Stomach smooth muscle (tissue), 2 donors: ENCODE results near the gene NPL.

ENCODE experiments used
- H3K27ac ChIP-seq: one replicate; pipeline ENCODE4 v1.7.0; 2013; ENCODE audit warnings: mild to moderate bottlenecking, low read length, inconsistent platforms
- H3K27me3 ChIP-seq, 2 donors: one replicate each; pipeline ENCODE4 v1.7.0; 2013; ENCODE audit warnings: low read length in 2 of 2; ENCODE audit not compliant: insufficient read depth in 2 of 2, control insufficient read depth in 1 of 2
- H3K36me3 ChIP-seq, 2 donors: one replicate each; pipeline ENCODE4 v1.7.0; 2013; ENCODE audit warnings: low read length in 2 of 2; ENCODE audit not compliant: control insufficient read depth in 2 of 2, insufficient read depth in 2 of 2
- H3K4me1 ChIP-seq: one replicate; pipeline ENCODE4 v1.7.0; 2013; ENCODE audit warnings: low read length; ENCODE audit not compliant: control insufficient read depth, insufficient read depth
- H3K4me3 ChIP-seq, 2 donors: one replicate each; pipeline ENCODE4 v1.7.0; 2013; ENCODE audit warnings: low read length in 2 of 2
- H3K9ac ChIP-seq, 2 donors: one replicate each; pipeline ENCODE4 v1.7.0; 2013; ENCODE audit warnings: low read length in 2 of 2, mild to moderate bottlenecking in 1 of 2
- H3K9me3 ChIP-seq, 2 donors: one replicate each; pipeline ENCODE4 v1.7.0; 2013; ENCODE audit warnings: low read length in 2 of 2; ENCODE audit not compliant: control insufficient read depth in 2 of 2
- donor health status: healthy.
- donor health status: Pancreatic carcinoma.

The NPL gene

GRCh38 chr1:182789138-182790076, at the start of gene NPL:
TSS of gene NPL (plus strand) at chr1:182789773. CDS start at chr1:182794372, 4,599 bp downstream.
- peak within 1 kb of the TSS; percentile 77 to 86 for H3K9ac ChIP-seq
- H3K27ac ChIP-seq, result peak within 1 kb of the TSS; percentile 50

GRCh38 chr1:182740120-182740519, 49.5 kb upstream of the NPL start:
- Histone ChIP-seq H3K9me3 (no peaks in the 10 kb centered on the region), H3K27me3 (no peaks in the 10 kb centered on the region), H3K4me3 (no peak overlapping the region), H3K9ac (no peak overlapping the region), H3K36me3 (no peaks in the 10 kb centered on the region), H3K27ac (no peak overlapping the region), H3K4me1 (no peaks in the 10 kb centered on the region)

More at GRCh38 chr1:182789138-182790076, at the start of gene NPL:
- Histone ChIP-seq H3K9me3 (no peaks in the 10 kb centered on the region), H3K4me1 (peaks cover 5% of the 10 kb centered on the region), H3K4me3 (peak within 1 kb of the TSS; percentile 87 to 89), H3K36me3 (peaks cover 0 to 2% of the 10 kb centered on the region in 2 donors), H3K27me3 (no peaks in the 10 kb centered on the region)

- no peak overlapping the region for H3K9ac ChIP-seq
- H3K27me3 ChIP-seq, result no peaks in the 10 kb centered on the region
- no peak overlapping the region for H3K4me3 ChIP-seq
- H3K36me3 ChIP-seq, result no peaks in the 10 kb centered on the region
- H3K4me1 ChIP-seq, result no peaks in the 10 kb centered on the region
- no peak overlapping the region for H3K27ac ChIP-seq
- no peaks in the 10 kb centered on the region for H3K9me3 ChIP-seq
Observed at GRCh38 chr1:182742780-182743179, 46.8 kb upstream of the NPL start.

- H3K4me1 ChIP-seq, result no peaks in the 10 kb centered on the region
- H3K27ac ChIP-seq, result no peak overlapping the region
- no peak overlapping the region for H3K9ac ChIP-seq
- H3K36me3 ChIP-seq, result no peaks in the 10 kb centered on the region
- H3K4me3 ChIP-seq, result no peak overlapping the region
- no peaks in the 10 kb centered on the region for H3K9me3 ChIP-seq
- no peaks in the 10 kb centered on the region for H3K27me3 ChIP-seq
Observed at GRCh38 chr1:182752077-182752988, 37.2 kb upstream of the NPL start.

GRCh38 chr1:182754087-182754486, 35.5 kb upstream of the NPL start:
- Histone ChIP-seq H3K4me1 (no peaks in the 10 kb centered on the region), H3K9me3 (no peaks in the 10 kb centered on the region), H3K27ac (no peak overlapping the region), H3K4me3 (no peak overlapping the region), H3K27me3 (no peaks in the 10 kb centered on the region), H3K9ac (no peak overlapping the region), H3K36me3 (no peaks in the 10 kb centered on the region)

GRCh38 chr1:182754543-182755314, 34.8 kb upstream of the NPL start:
- no peaks in the 10 kb centered on the region for H3K4me1 ChIP-seq
- H3K9ac ChIP-seq, result no peak overlapping the region
- no peaks in the 10 kb centered on the region for H3K27me3 ChIP-seq
- no peak overlapping the region for H3K4me3 ChIP-seq
- H3K36me3 ChIP-seq, result no peaks in the 10 kb centered on the region
- no peaks in the 10 kb centered on the region for H3K9me3 ChIP-seq
- H3K27ac ChIP-seq, result no peak overlapping the region

GRCh38 chr1:182755632-182756031, 33.9 kb upstream of the NPL start:
- no peak overlapping the region for H3K9ac ChIP-seq
- no peak overlapping the region for H3K27ac ChIP-seq
- no peak overlapping the region for H3K4me3 ChIP-seq
- H3K36me3 ChIP-seq, result no peaks in the 10 kb centered on the region
- no peaks in the 10 kb centered on the region for H3K9me3 ChIP-seq
- no peaks in the 10 kb centered on the region for H3K4me1 ChIP-seq
- no peaks in the 10 kb centered on the region for H3K27me3 ChIP-seq

- Histone ChIP-seq H3K27me3 (no peaks in the 10 kb centered on the region), H3K36me3 (no peaks in the 10 kb centered on the region), H3K9ac (no peak overlapping the region), H3K27ac (no peak overlapping the region), H3K4me3 (no peak overlapping the region), H3K4me1 (no peaks in the 10 kb centered on the region), H3K9me3 (no peaks in the 10 kb centered on the region)
Observed at GRCh38 chr1:182756423-182756822, 33.1 kb upstream of the NPL start.

- no peaks in the 10 kb centered on the region for H3K27me3 ChIP-seq
- no peaks in the 10 kb centered on the region for H3K9me3 ChIP-seq
- peaks cover 2% of the 10 kb centered on the region for H3K4me1 ChIP-seq
- H3K9ac ChIP-seq, result no peak overlapping the region
- no peak overlapping the region for H3K4me3 ChIP-seq
- H3K36me3 ChIP-seq, result no peaks in the 10 kb centered on the region
- no peak overlapping the region for H3K27ac ChIP-seq
Observed at GRCh38 chr1:182761396-182762395, 27.9 kb upstream of the NPL start.
